OCI-LY7 (cell line): ENCODE measurements around the gene ITGA7. TPM values are rescaled to one million over a fixed set of nuclear protein-coding genes. Genes with fewer than 3 reads are reported as not detected.

Experiments
- BruUV-seq: library from RNA; stranded (reverse); fragments of 400-500 nt; replicated peaks from 2 replicates; lab custom pipeline; 2021; lab: Mats Ljungman, UMichigan
- CTCF ChIA-PET: fragments of 300-600 bp; sonication (Branson Sonifier 250); formaldehyde crosslinking; loops from one replicate; lab custom pipeline; 2022; ENCODE audit warnings: antibody characterized with exemption; ENCODE audit not compliant: unreplicated experiment; lab: Charles Lee
- POLR2A ChIA-PET: fragments of 300-600 bp; sonication (Branson Sonifier 250); formaldehyde crosslinking; loops from one replicate; lab custom pipeline; 2022; ENCODE audit warnings: antibody characterized with exemption; lab: Charles Lee
- DNase-seq: peaks from one replicate; pipeline ENCODE4 v3.0.0-alpha.2; 2015; ENCODE audit warnings: low spot score
- H2AFZ ChIP-seq: fragments of 200-600 bp; sonication (generic), shearing (Covaris generic); 2 replicates; pipeline ENCODE4 v1.6.1; 2014; ENCODE audit warnings: mild to moderate bottlenecking, antibody characterized with exemption, low read length, moderate library complexity
- H3K27ac ChIP-seq: fragments of 200-600 bp; sonication (generic); 2 replicates; pipeline ENCODE4 v1.5.1; 2014; ENCODE audit warnings: mixed run types, low read depth, mild to moderate bottlenecking, moderate library complexity, low read length, inconsistent platforms; ENCODE audit not compliant: poor library complexity, severe bottlenecking
- H3K36me3 ChIP-seq: fragments of 200-600 bp; sonication (generic); 2 replicates; pipeline ENCODE4 v1.6.1; 2014; ENCODE audit warnings: mild to moderate bottlenecking, antibody characterized with exemption, low read length, moderate library complexity, mixed read lengths; ENCODE audit not compliant: insufficient read depth
- H3K4me1 ChIP-seq: fragments of 200-600 bp; sonication (generic); 2 replicates; pipeline ENCODE4 v1.5.1; 2014; ENCODE audit warnings: mild to moderate bottlenecking, low read length; ENCODE audit not compliant: insufficient read depth, poor library complexity, severe bottlenecking
- H3K4me2 ChIP-seq: fragments of 200-600 bp; sonication (generic); 2 replicates; pipeline ENCODE4 v1.6.1; 2014; ENCODE audit warnings: mild to moderate bottlenecking, low read length
- H3K4me3 ChIP-seq: fragments of 200-600 bp; sonication (generic); 2 replicates; pipeline ENCODE4 v1.5.1; 2014; ENCODE audit warnings: mild to moderate bottlenecking, low read depth, low read length; ENCODE audit not compliant: poor library complexity, severe bottlenecking
- H3K79me2 ChIP-seq: fragments of 200-600 bp; sonication (generic); 2 replicates; pipeline ENCODE4 v1.6.1; 2016; ENCODE audit warnings: low read depth, mild to moderate bottlenecking, low read length, moderate library complexity, mixed read lengths; ENCODE audit not compliant: insufficient read depth
- H3K9me2 ChIP-seq: fragments of 200-600 bp; sonication (generic); 2 replicates; pipeline ENCODE4 v1.6.1; 2016; ENCODE audit warnings: mild to moderate bottlenecking, low read length, mixed read lengths; ENCODE audit not compliant: insufficient read depth
- H3K9me3 ChIP-seq: fragments of 200-600 bp; sonication (generic); 2 replicates; pipeline ENCODE4 v1.6.1; 2014; ENCODE audit warnings: mild to moderate bottlenecking, mixed run types, low read length, mixed read lengths
- H4K20me1 ChIP-seq: fragments of 200-600 bp; sonication (generic); 2 replicates; pipeline ENCODE4 v1.6.1; 2014; ENCODE audit warnings: mild to moderate bottlenecking, antibody characterized with exemption, low read length, moderate library complexity, mixed read lengths; ENCODE audit not compliant: insufficient read depth
- CTCF ChIP-seq: fragments of 200-600 bp; sonication (generic); conservative IDR thresholded peaks from 2 replicates; pipeline ENCODE4 v1.5.1; 2014; ENCODE audit warnings: mild to moderate bottlenecking, antibody characterized with exemption, low read length, moderate library complexity, mixed read lengths
- EZH2phosphoT487 ChIP-seq: fragments of 200-600 bp; sonication (generic); IDR thresholded peaks from 2 replicates; pipeline ENCODE4 v1.6.1; 2018; ENCODE audit warnings: low read depth, borderline replicate concordance, mild to moderate bottlenecking, mixed run types, antibody characterized with exemption, low read length, moderate library complexity, mixed read lengths
- intact Hi-C: fragments of 100-400 bp; cut with micrococcal nuclease; formaldehyde crosslinking; loops from one replicate; pipeline ENCODE4 v1.10.0; 2022; ENCODE audit not compliant: unreplicated experiment
- total RNA-seq, 2 experiments: library from RNA; depleted of rRNA in 1 of 2; stranded (reverse); fragments of >200 nt in 1 of 2; shearing (Covaris generic) in 1 of 2; gene quantifications; 2 replicates each; pipeline ENCODE4 v1.2.3, GENCODE V29; 2014 to 2022

The ITGA7 gene
- total RNA-seq, 2 experiments from 2014 or later = 1.5 to 4.0 TPM

- H3K79me2 ChIP-seq = no peaks in the 10 kb centered on the region
- no peak overlapping the region for H3K27ac ChIP-seq
- H3K4me1 ChIP-seq = no peaks in the 10 kb centered on the region
- H3K4me2 ChIP-seq = no peak overlapping the region
- no peaks in the 10 kb centered on the region for H4K20me1 ChIP-seq
- BruUV-seq = no TSS peak
- intact Hi-C loops = no loop called here
- TF ChIP-seq EZH2phosphoT487 = no peak
- no peaks in the 10 kb centered on the region for H3K9me2 ChIP-seq
- DNase-seq = no peak
- H3K9me3 ChIP-seq = no peaks in the 10 kb centered on the region
- ChIA-PET POLR2A (interaction anchor here (0.7 kb wide), 1 partner anchor 974 kb away, joined by 3 read pairs; no protein-coding TSS in a partner anchor), CTCF (no interaction called here)
- no peaks in the 10 kb centered on the region for H3K36me3 ChIP-seq
- H3K4me3 ChIP-seq = no peak overlapping the region
- no peak overlapping the region for H2AFZ ChIP-seq
Observed at GRCh38 chr12:55692631-55693322, 14.9 kb downstream of the ITGA7 start.

GRCh38 chr12:55688716-55689655 is 18.7 kb downstream of the ITGA7 start:
- no peak overlapping the region for H2AFZ ChIP-seq
- no peaks in the 10 kb centered on the region for H4K20me1 ChIP-seq
- ChIA-PET CTCF (no interaction called here), POLR2A (interaction anchor here (0.6 to 1.2 kb wide), 4 partner anchors 7 to 258 kb away, joined by 3 to 11 read pairs (median 4); no protein-coding TSS in a partner anchor)
- no peaks in the 10 kb centered on the region for H3K36me3 ChIP-seq
- intact Hi-C loops = no loop called here
- H3K9me3 ChIP-seq = no peaks in the 10 kb centered on the region
- no peak for DNase-seq
- no peaks in the 10 kb centered on the region for H3K9me2 ChIP-seq
- BruUV-seq = no TSS peak
- H3K79me2 ChIP-seq = no peaks in the 10 kb centered on the region
- H3K4me2 ChIP-seq = no peak overlapping the region
- no peak overlapping the region for H3K27ac ChIP-seq
- H3K4me1 ChIP-seq = no peaks in the 10 kb centered on the region
- H3K4me3 ChIP-seq = no peak overlapping the region
- TF ChIP-seq EZH2phosphoT487 (no peak), CTCF (no peak)

- H3K79me2 ChIP-seq = no peaks in the 10 kb centered on the region
- H4K20me1 ChIP-seq = no peaks in the 10 kb centered on the region
- no peak overlapping the region for H3K4me3 ChIP-seq
- ChIA-PET POLR2A (no interaction called here), CTCF (no interaction called here)
- peaks cover 3% of the 10 kb centered on the region for H3K4me1 ChIP-seq
- H3K4me2 ChIP-seq = no peak overlapping the region
- no peaks in the 10 kb centered on the region for H3K9me3 ChIP-seq
- intact Hi-C loops = no loop called here
- BruUV-seq = no TSS peak
- H2AFZ ChIP-seq = no peak overlapping the region
- H3K36me3 ChIP-seq = no peaks in the 10 kb centered on the region
- no peaks in the 10 kb centered on the region for H3K9me2 ChIP-seq
- no peak for DNase-seq
- H3K27ac ChIP-seq = no peak overlapping the region
- TF ChIP-seq EZH2phosphoT487 = no peak
- TF ChIP-seq CTCF = no peak
Observed at GRCh38 chr12:55687746-55688145, 20.0 kb downstream of the ITGA7 start.
